ENCODE measurements around the gene KRT72. TPM values are rescaled to one million over a fixed set of nuclear protein-coding genes. Genes with fewer than 3 reads are reported as not detected.

The KRT72 gene
- total RNA-seq, 1 experiment from 2014 or later = not detected

- Mint-ChIP-seq H3K27ac (no peak overlapping the region; a peak in 1 of 7 replicates), H3K27me3 (ENCODE audit: low read depth) (peaks cover 2% of the 10 kb centered on the region; the same call in 1 of the 2 replicates), H3K36me3 (ENCODE audit: insufficient read depth in 1 of 3, low read depth in 3 of 3) (no peaks in the 10 kb centered on the region), H3K4me3 (no peak overlapping the region), H3K4me1 (peaks cover 5 to 6% of the 10 kb centered on the region in 2 experiments; a peak in 3 of 4 replicates), H3K9me3 (no peaks in the 10 kb centered on the region)
- Histone ChIP-seq H2AFZ (ENCODE audit: low read length) (no peak overlapping the region), H2AK5ac (ENCODE audit: insufficient read length, low read length) (no peak overlapping the region), H4K5ac (ENCODE audit: insufficient read length, low read depth, low read length) (no peak overlapping the region), H3K9ac (ENCODE audit: extremely low read depth, insufficient read length, low read length) (no peak overlapping the region), H3K4me2 (ENCODE audit: insufficient read depth, insufficient read length, low read length) (no peak overlapping the region), H3K14ac (ENCODE audit: insufficient read depth, low read length) (no peak overlapping the region; the same call in 1 of the 2 replicates), H3T11ph (ENCODE audit: low read length) (no peak overlapping the region), H3K4ac (ENCODE audit: low read depth, low read length) (no peak overlapping the region), H3K9me3 (ENCODE audit: control insufficient read depth, low read depth, low read length) (no peaks in the 10 kb centered on the region), H3K27ac (ENCODE audit: insufficient read length, low read depth, low read length) (no peak overlapping the region), H3K56ac (ENCODE audit: insufficient read length, low read depth, low read length) (no peak overlapping the region), H2BK15ac (ENCODE audit: low read depth, low read length) (no peak overlapping the region), H3K27me3 (ENCODE audit: insufficient read depth, low read length) (no peaks in the 10 kb centered on the region), H2BK12ac (ENCODE audit: insufficient read length, low read depth, low read length) (no peak overlapping the region), H3K18ac (ENCODE audit: insufficient read length, low read depth, low read length) (no peak overlapping the region), H2BK120ac (ENCODE audit: low read depth, low read length, poor library complexity, severe bottlenecking) (no peak overlapping the region), H3K79me2 (ENCODE audit: insufficient read depth, low read length) (no peaks in the 10 kb centered on the region), H4K20me1 (ENCODE audit: control insufficient read depth, insufficient read depth, insufficient read length) (no peaks in the 10 kb centered on the region), H2BK20ac (ENCODE audit: low read depth, low read length, poor library complexity, severe bottlenecking) (no peak overlapping the region), H4K91ac (ENCODE audit: insufficient read length, low read depth, low read length) (no peak overlapping the region), H4K8ac (replicated peaks; ENCODE audit: insufficient read length, low read depth, low read length) (no peak overlapping the region), H3K23me2 (ENCODE audit: insufficient read length, low read depth, low read length, poor library complexity, severe bottlenecking) (no peaks in the 10 kb centered on the region), H3K79me1 (ENCODE audit: insufficient read depth, low read depth, low read length, poor library complexity, severe bottlenecking) (no peaks in the 10 kb centered on the region), H3K23ac (ENCODE audit: insufficient read length, low read depth, low read length) (no peak overlapping the region), H2BK5ac (ENCODE audit: insufficient read length, low read length) (no peak overlapping the region), H3K4me1 (ENCODE audit: insufficient read depth, low read length) (no peaks in the 10 kb centered on the region)
- TF ChIP-seq CTCF (conservative IDR thresholded peaks at IDR 0.05) = no peak
- no peak for DNase-seq
- no CpG with 5 or more reads among the region's 3 CpGs for WGBS (ENCODE audit: extremely low coverage, insufficient read length, low lambda C conversion rate)
Observed at GRCh38 chr12:52537101-52537500, 64.2 kb downstream of the KRT72 start.

Other genes starting within 250 kb of the KRT72 start
- gene KRT85, start 234.0 kb downstream of the KRT72 start, total RNA-seq (2021) = not detected in 2 replicates
- not detected in 2 replicates for gene KRT84, start 215.8 kb downstream of the KRT72 start, total RNA-seq (2021)
- not detected in 2 replicates for gene KRT82, start 195.1 kb downstream of the KRT72 start, total RNA-seq (2021)
- gene KRT75, start 167.1 kb downstream of the KRT72 start, total RNA-seq (2021) = not detected in 2 replicates
- gene KRT6B, start 149.3 kb downstream of the KRT72 start, total RNA-seq (2021) = not detected in 2 replicates
- gene KRT6C, start 127.7 kb downstream of the KRT72 start, total RNA-seq (2021) = not detected in 2 replicates
- not detected in 2 replicates for gene KRT6A, start 108.2 kb downstream of the KRT72 start, total RNA-seq (2021)
- gene KRT5, start 81.1 kb downstream of the KRT72 start, total RNA-seq (2021) = not detected in 2 replicates
- gene KRT71, start 48.3 kb downstream of the KRT72 start, total RNA-seq (2021) = not detected in 2 replicates
- not detected in 2 replicates for gene KRT74, start 27.6 kb downstream of the KRT72 start, total RNA-seq (2021)
- gene KRT73, start 17.1 kb upstream of the KRT72 start, total RNA-seq (2021) = not detected in 2 replicates
- not detected in 2 replicates for gene KRT2, start 50.7 kb upstream of the KRT72 start, total RNA-seq (2021)
- gene KRT1, start 78.9 kb upstream of the KRT72 start, total RNA-seq (2021) = not detected in 2 replicates
- not detected in 2 replicates for gene KRT77, start 102.1 kb upstream of the KRT72 start, total RNA-seq (2021)
- gene KRT76, start 175.9 kb upstream of the KRT72 start, total RNA-seq (2021) = not detected in 2 replicates
- not detected in 2 replicates for gene KRT3, start 194.7 kb upstream of the KRT72 start, total RNA-seq (2021)
- gene KRT4, start 212.7 kb upstream of the KRT72 start, total RNA-seq (2021) = not detected in 2 replicates
- gene KRT79, start 232.8 kb upstream of the KRT72 start, total RNA-seq (2021) = not detected in 2 replicates
- gene KRT78, start 247.5 kb upstream of the KRT72 start, total RNA-seq (2021) = not detected in 2 replicates

All from H9 (cell line).